PC-3 (cell line): ENCODE measurements around the gene TAF10. TPM values are rescaled to one million over a fixed set of nuclear protein-coding genes. Genes with fewer than 3 reads are reported as not detected.

Experiments used
- ATAC-seq: fragments of 200-7000 bp; cut with Tn5 transposase; 2 replicates; pipeline ENCODE4 v1.9.1; 2020; ENCODE audit warnings: mild to moderate bottlenecking, moderate library complexity
- BruUV-seq: library from RNA; stranded (reverse); fragments of 400-500 nt; replicated peaks from 2 replicates; lab custom pipeline; 2021; lab: Mats Ljungman, UMichigan
- CTCF ChIA-PET: fragments of 300-600 bp; sonication (Branson Sonifier 250); formaldehyde crosslinking; loops from one replicate; lab custom pipeline; 2022; ENCODE audit warnings: antibody characterized with exemption; lab: Charles Lee
- POLR2A ChIA-PET: fragments of 300-600 bp; sonication (Branson Sonifier 250); formaldehyde crosslinking; loops from one replicate; lab custom pipeline; 2022; ENCODE audit warnings: antibody characterized with exemption; ENCODE audit not compliant: unreplicated experiment; lab: Charles Lee
- DNase-seq: peaks from one replicate; pipeline ENCODE4 v3.0.0-alpha.2; 2015
- H2AFZ ChIP-seq: fragments of 300-600 bp; sonication (generic); 2 replicates; pipeline ENCODE4 v1.6.0; 2016; ENCODE audit warnings: antibody characterized with exemption, low read length
- H3F3A ChIP-seq: fragments of 300-600 bp; sonication (generic); one replicate; pipeline ENCODE4 v1.6.0; 2017; ENCODE audit warnings: antibody characterized with exemption, low read length, control low read depth, mild to moderate bottlenecking; ENCODE audit not compliant: unreplicated experiment
- H3K27ac ChIP-seq: fragments of 300-600 bp; sonication (generic); 2 replicates; pipeline ENCODE4 v1.5.1; 2016; ENCODE audit warnings: mild to moderate bottlenecking, low read length
- H3K27me3 ChIP-seq: fragments of 300-600 bp; sonication (generic); 2 replicates; pipeline ENCODE4 v1.6.1; 2016; ENCODE audit warnings: low read length, mixed read lengths
- H3K36me3 ChIP-seq: fragments of 300-600 bp; sonication (generic); 2 replicates; pipeline ENCODE4 v1.6.1; 2016; ENCODE audit warnings: low read depth, mixed run types, low read length, mixed read lengths
- H3K4me1 ChIP-seq: fragments of 300-600 bp; sonication (generic); 2 replicates; pipeline ENCODE4 v1.5.1; 2016; ENCODE audit warnings: low read length; ENCODE audit not compliant: insufficient read depth
- H3K4me2 ChIP-seq: fragments of 300-600 bp; sonication (generic); 2 replicates; pipeline ENCODE4 v1.6.0; 2016; ENCODE audit warnings: low read length
- H3K4me3 ChIP-seq: fragments of 300-600 bp; sonication (generic); 2 replicates; pipeline ENCODE4 v1.5.1; 2016; ENCODE audit warnings: mild to moderate bottlenecking, low read length, mixed read lengths
- H3K79me2 ChIP-seq: fragments of 300-600 bp; sonication (generic); 2 replicates; pipeline ENCODE4 v1.6.1; 2017; ENCODE audit warnings: low read length, mixed read lengths
- H3K9ac ChIP-seq: fragments of 300-600 bp; sonication (generic); 2 replicates; pipeline ENCODE4 v1.6.0; 2016; ENCODE audit warnings: mild to moderate bottlenecking, low read length
- H3K9me2 ChIP-seq: fragments of 300-600 bp; sonication (generic); replicated peaks from 2 replicates; pipeline ENCODE4 v1.6.1; 2016; ENCODE audit warnings: mixed run types, low read length, mixed read lengths
- H3K9me3 ChIP-seq: fragments of 300-600 bp; sonication (generic); 2 replicates; pipeline ENCODE4 v1.6.1; 2016; ENCODE audit warnings: low read length, mixed read lengths
- H4K20me1 ChIP-seq: fragments of 300-600 bp; sonication (generic); 2 replicates; pipeline ENCODE4 v1.6.1; 2016; ENCODE audit warnings: low read length, mixed read lengths
- CTCF ChIP-seq: fragments of 300-600 bp; sonication (generic); conservative IDR thresholded peaks from 2 replicates; pipeline ENCODE4 v1.5.1; 2017; ENCODE audit warnings: antibody characterized with exemption, low read depth, mild to moderate bottlenecking, low read length
- EZH2 ChIP-seq: fragments of 300-600 bp; sonication (generic); IDR thresholded peaks from one replicate; pipeline ENCODE4 v1.6.1; 2017; ENCODE audit warnings: antibody characterized with exemption, mild to moderate bottlenecking, low read length; ENCODE audit not compliant: unreplicated experiment
- EZH2phosphoT487 ChIP-seq: fragments of 300-600 bp; sonication (generic); IDR thresholded peaks from 2 replicates; pipeline ENCODE4 v1.6.1; 2018; ENCODE audit warnings: mild to moderate bottlenecking, antibody characterized with exemption, low read length, borderline replicate concordance
- intact Hi-C: fragments of 100-400 bp; cut with micrococcal nuclease; formaldehyde crosslinking; loops from 2 replicates; pipeline ENCODE4 v1.9.0; 2023
- total RNA-seq: library from RNA; depleted of rRNA; stranded (reverse); fragments of >200 nt; gene quantifications from 2 replicates; pipeline ENCODE4 v1.2.3, GENCODE V29; 2014

The TAF10 gene
- total RNA-seq, 1 experiment from 2014 or later, result 102 TPM

GRCh38 chr11:6633422-6634408 lies 21.7 kb upstream of the TAF10 start:
- Histone ChIP-seq H3K4me3 (no peak overlapping the region), H3K36me3 (no peaks in the 10 kb centered on the region), H3K4me2 (no peak overlapping the region), H3K9me2 (no peaks in the 10 kb centered on the region), H3F3A (no peaks in the 10 kb centered on the region), H3K79me2 (no peaks in the 10 kb centered on the region), H3K27ac (no peak overlapping the region), H3K4me1 (no peaks in the 10 kb centered on the region), H3K9ac (no peak overlapping the region), H3K9me3 (no peaks in the 10 kb centered on the region), H4K20me1 (no peaks in the 10 kb centered on the region), H3K27me3 (no peaks in the 10 kb centered on the region), H2AFZ (no peak overlapping the region)
- POLR2A ChIA-PET, result no interaction called here
- TF ChIP-seq EZH2phosphoT487 (no peak), EZH2 (no peak), CTCF (no peak)
- ATAC-seq (no peak), DNase-seq (no peak)
- intact Hi-C loops, result no loop called here
- CTCF ChIA-PET, result no interaction called here
- no TSS peak for BruUV-seq

GRCh38 chr11:6632116-6633073 lies 20.4 kb upstream of the TAF10 start:
- no peak overlapping the region for H3K9ac ChIP-seq
- no peak overlapping the region for H2AFZ ChIP-seq
- DNase-seq (no peak), ATAC-seq (no peak)
- no peaks in the 10 kb centered on the region for H4K20me1 ChIP-seq
- H3K4me2 ChIP-seq, result no peak overlapping the region
- no peak overlapping the region for H3K27ac ChIP-seq
- CTCF ChIA-PET, result no interaction called here
- no peaks in the 10 kb centered on the region for H3K27me3 ChIP-seq
- intact Hi-C loops, result no loop called here
- H3K4me3 ChIP-seq, result no peak overlapping the region
- H3K9me3 ChIP-seq, result no peaks in the 10 kb centered on the region
- no peak for TF ChIP-seq CTCF
- TF ChIP-seq EZH2phosphoT487, result no peak
- TF ChIP-seq EZH2, result no peak
- no peaks in the 10 kb centered on the region for H3K4me1 ChIP-seq
- no TSS peak for BruUV-seq
- no peaks in the 10 kb centered on the region for H3K9me2 ChIP-seq
- no peaks in the 10 kb centered on the region for H3K36me3 ChIP-seq
- POLR2A ChIA-PET, result interaction anchor here (0.5 kb wide), 1 partner anchor 12 kb away, joined by 4 read pairs; no protein-coding TSS in a partner anchor
- no peaks in the 10 kb centered on the region for H3F3A ChIP-seq
- H3K79me2 ChIP-seq, result no peaks in the 10 kb centered on the region
